WERI-Rb-1 (cell line): Measurements from ENCODE around the gene DEAF1.

Experiments
- DNase-seq: peaks from one replicate; pipeline ENCODE4 v3.0.0-alpha.2; 2020
- H3K27ac ChIP-seq: fragments of 250-450 bp; sonication (Bioruptor Pico); 2 replicates; pipeline ENCODE4 v1.5.1; 2020; ENCODE audit warnings: mild to moderate bottlenecking, moderate library complexity
- H3K27me3 ChIP-seq: fragments of 250-450 bp; sonication (Bioruptor Pico); 2 replicates; pipeline ENCODE4 v1.5.1; 2021; ENCODE audit warnings: mild to moderate bottlenecking, low read depth, moderate library complexity; ENCODE audit not compliant: insufficient read depth, severe bottlenecking
- H3K36me3 ChIP-seq: fragments of 250-450 bp; sonication (Bioruptor Pico); 2 replicates; pipeline ENCODE4 v1.5.1; 2020; ENCODE audit warnings: mild to moderate bottlenecking, moderate library complexity
- H3K4me3 ChIP-seq: 2 replicates; pipeline ENCODE4 v1.5.1; 2011; ENCODE audit warnings: low read depth, mild to moderate bottlenecking, control low read depth, low read length
- H3K9me3 ChIP-seq: fragments of 250-450 bp; sonication (Bioruptor Pico); 2 replicates; pipeline ENCODE4 v1.5.1; 2021; ENCODE audit warnings: mild to moderate bottlenecking, moderate library complexity; ENCODE audit not compliant: severe bottlenecking
- CTCF ChIP-seq: IDR thresholded peaks from 2 replicates; pipeline ENCODE4 v1.5.1; 2011; ENCODE audit warnings: low read depth, mild to moderate bottlenecking, control low read depth, inconsistent platforms, low read length

Gene DEAF1

GRCh38 chr11:617199-617911 is 77.7 kb downstream of the DEAF1 start:
- H3K27me3 ChIP-seq, result no peaks in the 10 kb centered on the region
- DNase-seq, result no peak
- H3K9me3 ChIP-seq, result no peaks in the 10 kb centered on the region
- no peak overlapping the region for H3K27ac ChIP-seq
- H3K4me3 ChIP-seq, result no peak overlapping the region
- no peak for TF ChIP-seq CTCF
- peaks cover 20% of the 10 kb centered on the region for H3K36me3 ChIP-seq

- Histone ChIP-seq H3K9me3 (no peaks in the 10 kb centered on the region), H3K27ac (peak overlapping the region; percentile 34), H3K36me3 (peaks cover 28% of the 10 kb centered on the region), H3K27me3 (no peaks in the 10 kb centered on the region), H3K4me3 (no peak overlapping the region)
- no peak for TF ChIP-seq CTCF
- no peak for DNase-seq
Measured at GRCh38 chr11:616320-617198, 78.5 kb downstream of the DEAF1 start.

- DNase-seq, result peak; percentile 82
- no peaks in the 10 kb centered on the region for H3K9me3 ChIP-seq
- H3K4me3 ChIP-seq, result peak within 1 kb of the TSS; percentile 53
- H3K27ac ChIP-seq, result peak within 1 kb of the TSS; percentile 84
- no peaks in the 10 kb centered on the region for H3K27me3 ChIP-seq
- no peak for TF ChIP-seq CTCF
- H3K36me3 ChIP-seq, result peaks cover 36% of the 10 kb centered on the region
Measured at GRCh38 chr11:615504-616319, 79.3 kb downstream of the DEAF1 start, which contains the start of gene IRF7. IRF7 (minus strand) TSS chr11:615950; CDS start chr11:615364, 586 bp downstream.

- peak; percentile 5 for DNase-seq
- Histone ChIP-seq H3K36me3 (peaks cover 45% of the 10 kb centered on the region), H3K9me3 (no peaks in the 10 kb centered on the region), H3K4me3 (peak overlapping the region; percentile 53), H3K27me3 (no peaks in the 10 kb centered on the region), H3K27ac (peak overlapping the region; percentile 84)
- TF ChIP-seq CTCF, result no peak
Measured at GRCh38 chr11:614623-615503, 80.2 kb downstream of the DEAF1 start.
